Coronary artery (tissue), 2 donors: ENCODE results near the gene PSMB11.

Experiments
- DNase-seq: peaks from one replicate; pipeline ENCODE4 v3.0.0-alpha.2; 2017; ENCODE audit warnings: low spot score
- H3K27ac ChIP-seq, 2 donors: fragments of 200-600 bp; sonication (generic); one replicate each; pipeline ENCODE4 v1.5.1; 2016 to 2019
- H3K4me3 ChIP-seq: fragments of 200-600 bp; sonication (generic); 2 replicates; pipeline ENCODE4 v1.5.1; 2016; ENCODE audit warnings: mild to moderate bottlenecking, moderate library complexity
- TF ChIP-seq, protein P1 (sequence below): fragments of 200-600 bp; sonication (generic); IDR thresholded peaks from one replicate; pipeline ENCODE4 v1.5.1; 2019; ENCODE audit warnings: antibody characterized with exemption

Gene PSMB11, protein sequence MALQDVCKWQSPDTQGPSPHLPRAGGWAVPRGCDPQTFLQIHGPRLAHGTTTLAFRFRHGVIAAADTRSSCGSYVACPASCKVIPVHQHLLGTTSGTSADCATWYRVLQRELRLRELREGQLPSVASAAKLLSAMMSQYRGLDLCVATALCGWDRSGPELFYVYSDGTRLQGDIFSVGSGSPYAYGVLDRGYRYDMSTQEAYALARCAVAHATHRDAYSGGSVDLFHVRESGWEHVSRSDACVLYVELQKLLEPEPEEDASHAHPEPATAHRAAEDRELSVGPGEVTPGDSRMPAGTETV

DNA sequence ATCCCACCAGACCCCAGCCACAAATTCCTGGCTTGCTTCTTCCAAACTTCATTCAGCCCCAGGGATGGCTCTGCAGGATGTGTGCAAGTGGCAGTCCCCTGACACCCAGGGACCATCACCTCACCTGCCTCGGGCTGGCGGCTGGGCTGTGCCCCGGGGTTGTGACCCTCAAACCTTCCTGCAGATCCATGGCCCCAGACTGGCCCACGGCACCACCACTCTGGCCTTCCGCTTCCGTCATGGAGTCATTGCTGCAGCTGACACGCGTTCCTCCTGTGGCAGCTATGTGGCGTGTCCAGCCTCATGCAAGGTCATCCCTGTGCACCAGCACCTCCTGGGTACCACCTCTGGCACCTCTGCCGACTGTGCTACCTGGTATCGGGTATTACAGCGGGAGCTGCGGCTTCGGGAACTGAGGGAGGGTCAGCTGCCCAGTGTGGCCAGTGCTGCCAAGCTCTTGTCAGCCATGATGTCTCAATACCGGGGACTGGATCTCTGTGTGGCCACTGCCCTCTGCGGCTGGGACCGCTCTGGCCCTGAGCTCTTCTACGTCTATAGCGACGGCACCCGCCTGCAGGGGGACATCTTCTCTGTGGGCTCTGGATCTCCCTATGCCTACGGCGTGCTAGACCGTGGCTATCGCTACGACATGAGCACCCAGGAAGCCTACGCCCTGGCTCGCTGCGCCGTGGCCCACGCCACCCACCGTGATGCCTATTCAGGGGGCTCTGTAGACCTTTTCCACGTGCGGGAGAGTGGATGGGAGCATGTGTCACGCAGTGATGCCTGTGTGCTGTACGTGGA, at the start of gene PSMB11:
TSS of gene PSMB11 (plus strand) at position 51 of the 804 bp plus-strand sequence. CDS start at position 65, 14 bp downstream.
- DNase-seq: no peak
- no peak within 1 kb of the TSS for H3K4me3 ChIP-seq
- TF ChIP-seq, protein P1, sequence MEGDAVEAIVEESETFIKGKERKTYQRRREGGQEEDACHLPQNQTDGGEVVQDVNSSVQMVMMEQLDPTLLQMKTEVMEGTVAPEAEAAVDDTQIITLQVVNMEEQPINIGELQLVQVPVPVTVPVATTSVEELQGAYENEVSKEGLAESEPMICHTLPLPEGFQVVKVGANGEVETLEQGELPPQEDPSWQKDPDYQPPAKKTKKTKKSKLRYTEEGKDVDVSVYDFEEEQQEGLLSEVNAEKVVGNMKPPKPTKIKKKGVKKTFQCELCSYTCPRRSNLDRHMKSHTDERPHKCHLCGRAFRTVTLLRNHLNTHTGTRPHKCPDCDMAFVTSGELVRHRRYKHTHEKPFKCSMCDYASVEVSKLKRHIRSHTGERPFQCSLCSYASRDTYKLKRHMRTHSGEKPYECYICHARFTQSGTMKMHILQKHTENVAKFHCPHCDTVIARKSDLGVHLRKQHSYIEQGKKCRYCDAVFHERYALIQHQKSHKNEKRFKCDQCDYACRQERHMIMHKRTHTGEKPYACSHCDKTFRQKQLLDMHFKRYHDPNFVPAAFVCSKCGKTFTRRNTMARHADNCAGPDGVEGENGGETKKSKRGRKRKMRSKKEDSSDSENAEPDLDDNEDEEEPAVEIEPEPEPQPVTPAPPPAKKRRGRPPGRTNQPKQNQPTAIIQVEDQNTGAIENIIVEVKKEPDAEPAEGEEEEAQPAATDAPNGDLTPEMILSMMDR: no peak
- no peak within 1 kb of the TSS for H3K27ac ChIP-seq

GRCh38 chr14:22993517-22993916, 48.5 kb upstream of the PSMB11 start:
- no peak for DNase-seq
- H3K4me3 ChIP-seq: no peak overlapping the region
- TF ChIP-seq, protein P1: no peak

DNA sequence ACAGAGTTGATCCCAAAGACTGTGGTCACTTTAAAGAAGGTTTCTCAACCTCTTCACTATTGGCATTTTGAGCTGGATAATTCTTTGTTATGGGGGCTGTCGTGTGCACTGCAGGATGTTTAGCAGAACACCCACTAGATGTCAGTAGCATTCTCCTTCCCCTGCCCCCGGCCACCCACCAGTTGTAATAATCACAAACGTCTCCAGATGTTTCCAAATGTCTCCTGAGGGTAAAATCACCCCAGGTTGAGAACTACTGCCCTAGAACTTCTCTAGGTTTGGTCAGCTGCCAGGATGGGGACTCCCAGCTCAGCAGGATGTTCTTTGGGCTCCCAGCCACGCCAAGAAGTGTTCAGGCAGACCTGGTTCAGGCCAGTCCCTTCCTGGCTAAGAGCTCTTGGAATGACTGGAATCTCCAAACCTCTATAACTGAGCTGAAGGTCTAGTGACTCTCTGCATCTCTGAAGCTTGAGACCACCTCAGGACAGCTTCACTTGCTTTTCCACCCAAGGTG, 47.2 kb upstream of the PSMB11 start:
- Histone ChIP-seq H3K27ac (no peak overlapping the region), H3K4me3 (no peak overlapping the region)
- TF ChIP-seq, protein P1: peak; percentile 43
- DNase-seq: no peak

More at GRCh38 chr14:22993517-22993916, 48.5 kb upstream of the PSMB11 start:
- H3K27ac ChIP-seq: no peak overlapping the region

- Histone ChIP-seq H3K27ac (no peak overlapping the region), H3K4me3 (no peak overlapping the region)
- TF ChIP-seq, protein P1: no peak
- no peak for DNase-seq
These were observed 46.0 kb upstream of the PSMB11 start for GRCh38 chr14:22995889-22996625.

DNA sequence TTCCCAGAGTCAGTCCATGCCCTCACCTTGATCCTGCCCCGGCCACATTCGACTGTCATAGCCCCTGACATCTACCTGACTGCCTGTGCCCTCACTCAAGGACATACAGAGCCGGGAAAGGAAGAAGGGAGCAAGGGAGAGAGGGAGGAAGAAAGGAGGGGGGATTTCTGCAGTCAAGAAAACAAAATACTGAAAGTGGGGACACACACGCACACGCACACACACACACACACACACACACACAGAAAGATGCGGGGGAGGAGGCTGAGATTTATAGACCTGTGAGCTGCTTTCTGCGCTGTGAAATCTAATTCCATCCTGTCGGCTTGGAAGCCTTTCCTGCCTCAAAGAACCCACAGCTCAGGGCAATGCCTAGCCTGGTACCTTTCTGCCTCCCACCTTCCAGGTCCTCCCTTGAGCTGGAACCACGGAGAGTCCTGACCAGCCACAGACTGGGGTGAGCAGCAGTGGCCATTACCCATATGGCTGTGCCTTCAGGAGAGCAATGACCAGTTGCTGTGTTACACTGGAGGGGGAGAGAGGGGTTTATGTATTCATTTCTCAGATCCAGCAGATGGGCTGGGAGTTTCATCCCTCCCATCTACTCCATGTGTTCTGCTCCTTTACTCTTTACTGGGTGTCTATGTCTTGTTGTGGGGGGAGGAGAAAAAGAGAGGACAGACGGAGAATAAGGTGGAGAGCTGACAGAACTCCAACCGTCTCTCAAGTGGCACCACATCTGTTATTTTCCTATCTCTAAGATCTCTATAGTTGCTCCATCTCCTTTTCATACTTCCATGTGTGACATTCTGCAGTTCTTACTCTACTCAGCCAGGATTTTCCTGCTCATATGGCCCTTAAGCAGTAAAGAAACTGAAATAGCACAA, 45.0 kb upstream of the PSMB11 start:
- Histone ChIP-seq H3K4me3 (no peak overlapping the region), H3K27ac (no peak overlapping the region)
- TF ChIP-seq, protein P1: no peak
- no peak for DNase-seq

- no peak overlapping the region for H3K27ac ChIP-seq
- TF ChIP-seq, protein P1: no peak
- DNase-seq: no peak
- no peak overlapping the region for H3K4me3 ChIP-seq
These were observed 44.2 kb upstream of the PSMB11 start for GRCh38 chr14:22997676-22998323.
